Panc1 (cell line): ENCODE results near the gene SOCS1.

Experiments
- CTCF ChIP-seq: fragments of 450-650 bp; IDR thresholded peaks from 2 replicates; pipeline ENCODE4 v1.5.1; 2017; ENCODE audit warnings: mild to moderate bottlenecking
- REST ChIP-seq, 2 experiments: IDR thresholded peaks; 2 replicates each; pipeline ENCODE4 v1.6.1; 2011 to 2012; ENCODE audit warnings: low read depth in 2 of 2, control low read depth in 1 of 2, low read length in 1 of 2, mild to moderate bottlenecking in 1 of 2, moderate library complexity in 1 of 2; ENCODE audit not compliant: insufficient read depth in 1 of 2

- TF ChIP-seq CTCF = no peak
- no peak for TF ChIP-seq REST (IDR thresholded peaks at IDR 0.05; ENCODE audit: insufficient read depth in 1 of 2, low read depth in 2 of 2, low read length in 1 of 2)
These were observed 23.0 kb upstream of the SOCS1 start for GRCh38 chr16:11278681-11279628.
